Measurements from ENCODE around the gene PMEPA1.

The PMEPA1 gene

GRCh38 chr20:57707320-57707719 is 2.5 kb downstream of the PMEPA1 start:
- H3K4me2 ChIP-seq, result peak overlapping the region; percentile 81
- peaks cover 81% of the 10 kb centered on the region for H3K4me1 ChIP-seq
- H3K27me3 ChIP-seq, result no peaks in the 10 kb centered on the region
- peak overlapping the region; percentile 89 for H3K4me3 ChIP-seq
- peak overlapping the region; percentile 84 for H3K9ac ChIP-seq
- 0 out of 2 replicates have a peak, but pooled peaks cover 2% of the 10 kb centered on the region for H3K36me3 ChIP-seq
- TF ChIP-seq Cebpa-rat (IDR thresholded peaks at IDR 0.05), result no peak
- peak overlapping the region; percentile 87 for H3K27ac ChIP-seq
- no peaks in the 10 kb centered on the region for H3K9me3 ChIP-seq
- peaks cover 69% of the 10 kb centered on the region for H4K20me1 ChIP-seq

DNA sequence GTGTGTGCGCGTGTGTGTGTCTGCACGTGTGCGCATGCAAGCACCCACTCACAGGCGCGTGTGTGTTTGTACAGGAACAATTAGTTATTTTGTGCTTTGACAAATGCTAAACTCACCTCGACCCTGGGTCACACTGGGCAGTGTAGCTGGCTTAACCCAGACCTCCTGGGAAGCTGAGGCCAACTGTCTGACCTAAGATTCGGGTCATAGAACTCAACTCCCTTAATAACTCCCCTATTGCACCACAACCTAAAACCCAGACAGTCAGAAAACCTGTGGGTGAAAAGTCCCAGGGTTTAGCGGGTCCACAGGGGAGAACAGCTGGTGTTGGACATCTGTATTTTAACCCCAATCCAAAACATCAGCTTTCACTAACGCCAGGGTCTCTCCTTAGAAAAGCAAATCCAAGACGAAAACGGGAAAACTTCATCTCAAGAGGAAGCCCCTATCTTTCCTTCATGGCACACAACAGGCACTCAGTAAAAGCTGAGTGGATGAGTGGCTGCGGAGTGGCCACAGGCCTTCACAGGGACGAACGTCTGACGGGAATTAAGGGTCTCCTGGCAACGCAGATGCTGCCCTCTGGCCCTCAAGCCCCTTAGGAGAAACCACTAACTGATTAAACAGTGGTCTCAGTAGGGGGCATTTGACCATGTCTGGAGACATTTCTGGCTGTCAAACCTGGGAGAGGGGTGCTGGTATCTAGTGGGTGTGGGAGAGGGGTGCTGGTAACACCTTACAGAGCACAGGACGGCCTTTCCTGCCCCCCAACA is 4.5 kb downstream of the PMEPA1 start:
- peaks cover 8% of the 10 kb centered on the region; the same call in 1 of the 2 replicates for H3K36me3 ChIP-seq
- H3K9ac ChIP-seq, result peak overlapping the region; percentile 84
- H4K20me1 ChIP-seq, result peaks cover 89% of the 10 kb centered on the region

GRCh38 chr20:57704245-57704644 is 5.6 kb downstream of the PMEPA1 start:
- peak; percentile 86 for TF ChIP-seq Cebpa-rat (IDR thresholded peaks at IDR 0.05)
- no peaks in the 10 kb centered on the region for H3K27me3 ChIP-seq
- H3K36me3 ChIP-seq, result peaks cover 8% of the 10 kb centered on the region; the same call in 1 of the 2 replicates
- no peak overlapping the region for H3K4me3 ChIP-seq
- H3K9ac ChIP-seq, result peak overlapping the region; percentile 61; the same call in 1 of the 2 replicates
- H3K9me3 ChIP-seq, result no peaks in the 10 kb centered on the region
- H4K20me1 ChIP-seq, result peaks cover 100% of the 10 kb centered on the region
- H3K27ac ChIP-seq, result peak overlapping the region; percentile 70
- peaks cover 95% of the 10 kb centered on the region for H3K4me1 ChIP-seq
- H3K4me2 ChIP-seq, result peak overlapping the region; percentile 81

More for the DNA sequence above, 4.5 kb downstream of the PMEPA1 start:
- no peak for TF ChIP-seq Cebpa-rat (IDR thresholded peaks at IDR 0.05)
- peak overlapping the region; percentile 87 for H3K27ac ChIP-seq
- no peaks in the 10 kb centered on the region for H3K9me3 ChIP-seq
- peak overlapping the region; percentile 89; the same call in 1 of the 2 replicates for H3K4me3 ChIP-seq
- H3K4me2 ChIP-seq, result peak overlapping the region; percentile 81
- peaks cover 84% of the 10 kb centered on the region for H3K4me1 ChIP-seq
- no peaks in the 10 kb centered on the region for H3K27me3 ChIP-seq

GRCh38 chr20:57703013-57703412 is 6.8 kb downstream of the PMEPA1 start:
- Histone ChIP-seq H3K27ac (peak overlapping the region; percentile 70), H3K36me3 (peaks cover 8% of the 10 kb centered on the region; the same call in 1 of the 2 replicates), H4K20me1 (peaks cover 100% of the 10 kb centered on the region), H3K9me3 (no peaks in the 10 kb centered on the region), H3K27me3 (no peaks in the 10 kb centered on the region), H3K4me1 (peaks cover 100% of the 10 kb centered on the region), H3K4me3 (peak overlapping the region; percentile 38), H3K9ac (peak overlapping the region; percentile 61; the same call in 1 of the 2 replicates), H3K4me2 (peak overlapping the region; percentile 81)
- TF ChIP-seq Cebpa-rat (IDR thresholded peaks at IDR 0.05), result no peak

DNA sequence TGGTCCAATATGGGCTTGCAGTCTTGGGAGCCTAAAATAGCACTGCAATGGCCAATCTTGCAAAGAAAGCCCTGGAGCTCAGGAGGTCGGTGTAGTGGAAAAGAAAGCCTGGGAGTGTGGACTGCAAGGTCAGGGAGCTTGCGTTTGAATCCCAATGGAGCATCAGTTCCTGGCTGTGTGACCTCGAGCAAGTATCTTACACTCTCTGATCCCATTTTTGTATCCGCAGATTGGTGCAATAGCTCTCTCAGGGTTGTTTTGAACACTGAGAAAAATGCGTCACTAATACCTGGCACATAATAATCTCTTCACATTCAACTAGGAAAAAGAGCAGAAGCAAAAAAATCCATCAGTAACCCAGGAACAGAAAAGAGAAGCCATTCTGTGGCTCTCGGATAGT is 7.3 kb downstream of the PMEPA1 start:
- no peaks in the 10 kb centered on the region for H3K9me3 ChIP-seq
- peak overlapping the region; percentile 81 for H3K4me2 ChIP-seq
- H3K9ac ChIP-seq, result peak overlapping the region; percentile 61; the same call in 1 of the 2 replicates
- peaks cover 100% of the 10 kb centered on the region for H4K20me1 ChIP-seq
- peak overlapping the region; percentile 70 for H3K27ac ChIP-seq
- H3K4me3 ChIP-seq, result peak overlapping the region; percentile 38
- peaks cover 8% of the 10 kb centered on the region; the same call in 1 of the 2 replicates for H3K36me3 ChIP-seq
- no peak for TF ChIP-seq Cebpa-rat (IDR thresholded peaks at IDR 0.05)
- peaks cover 100% of the 10 kb centered on the region for H3K4me1 ChIP-seq
- H3K27me3 ChIP-seq, result no peaks in the 10 kb centered on the region

DNA sequence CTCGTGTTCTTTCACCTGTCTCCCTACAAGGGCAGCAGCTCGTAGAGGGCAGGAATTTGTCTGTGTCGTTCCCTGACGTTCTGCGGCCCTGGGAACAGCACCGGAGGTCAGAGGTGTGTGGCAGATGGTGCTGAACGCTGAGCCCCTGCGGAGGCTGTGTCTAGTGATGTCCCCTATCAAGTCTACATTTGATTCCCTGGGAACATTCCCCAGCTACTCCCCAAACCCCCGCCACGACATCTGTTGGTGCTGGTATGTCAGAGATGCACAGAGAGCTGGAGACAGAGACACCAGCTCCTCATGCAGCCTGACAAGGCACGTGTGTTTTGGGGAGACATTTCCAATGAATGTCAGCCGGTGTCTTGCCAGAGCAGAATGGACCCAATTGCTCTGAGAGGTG is 7.7 kb downstream of the PMEPA1 start:
- Histone ChIP-seq H3K9me3 (no peaks in the 10 kb centered on the region), H3K4me3 (peak overlapping the region; percentile 38; the same call in 1 of the 2 replicates), H3K4me2 (peak overlapping the region; percentile 81), H3K27me3 (no peaks in the 10 kb centered on the region), H4K20me1 (peaks cover 100% of the 10 kb centered on the region), H3K36me3 (peaks cover 8% of the 10 kb centered on the region; the same call in 1 of the 2 replicates), H3K4me1 (peaks cover 100% of the 10 kb centered on the region), H3K9ac (peak overlapping the region; percentile 61), H3K27ac (peak overlapping the region; percentile 70)
- TF ChIP-seq Cebpa-rat (IDR thresholded peaks at IDR 0.05), result no peak

- peaks cover 100% of the 10 kb centered on the region for H3K4me1 ChIP-seq
- TF ChIP-seq Cebpa-rat (IDR thresholded peaks at IDR 0.05), result no peak
These were observed 8.2 kb downstream of the PMEPA1 start for GRCh38 chr20:57701651-57702050.

DNA sequence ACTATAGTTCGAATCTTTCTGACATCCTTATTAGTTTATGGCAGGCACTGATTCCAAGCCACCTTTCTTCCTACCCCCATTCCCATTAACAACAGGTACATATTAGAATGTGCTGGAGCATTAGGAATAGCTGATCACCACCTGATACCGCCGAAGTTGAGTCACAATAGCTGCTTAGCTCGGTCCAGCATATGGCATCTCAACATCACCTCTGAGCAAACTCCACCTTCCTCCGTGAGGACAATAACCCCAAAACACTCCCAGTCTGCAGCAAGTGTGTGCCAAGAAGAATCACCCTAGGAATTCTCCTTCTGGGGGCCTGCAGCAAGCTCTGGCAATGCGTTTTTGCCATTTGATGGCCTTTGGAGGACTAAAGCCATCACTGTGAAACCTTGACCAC is 8.7 kb downstream of the PMEPA1 start:
- TF ChIP-seq Cebpa-rat (IDR thresholded peaks at IDR 0.05), result no peak

More at GRCh38 chr20:57701651-57702050, 8.2 kb downstream of the PMEPA1 start:
- Histone ChIP-seq H3K36me3 (peaks cover 8% of the 10 kb centered on the region; the same call in 1 of the 2 replicates), H3K9me3 (no peaks in the 10 kb centered on the region), H3K4me2 (peak overlapping the region; percentile 81), H4K20me1 (peaks cover 100% of the 10 kb centered on the region), H3K9ac (no peak overlapping the region; the same call in 1 of the 2 replicates), H3K27me3 (no peaks in the 10 kb centered on the region), H3K4me3 (no peak overlapping the region), H3K27ac (peak overlapping the region; percentile 70)

DNA sequence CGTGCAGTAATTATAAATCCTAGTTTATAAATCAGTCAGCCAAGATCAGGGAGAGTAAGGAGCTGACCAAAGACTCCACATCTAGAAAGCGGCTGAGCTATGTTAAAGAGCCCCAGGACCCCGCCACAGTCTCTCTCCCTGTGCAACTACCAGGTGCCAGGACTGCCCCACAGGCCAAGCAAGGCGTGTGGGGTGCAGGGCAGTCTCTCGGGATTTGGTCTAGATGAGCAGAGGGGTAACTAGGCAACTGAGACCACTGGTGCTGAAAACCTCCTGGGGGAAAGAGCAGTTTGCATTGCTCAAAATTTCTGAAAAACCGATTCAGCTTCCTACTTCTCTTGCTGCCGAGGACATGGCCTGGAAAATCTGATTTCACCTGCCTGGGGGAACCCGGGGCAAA is 10.4 kb downstream of the PMEPA1 start:
- Histone ChIP-seq H3K4me1 (peaks cover 100% of the 10 kb centered on the region), H3K36me3 (peaks cover 8% of the 10 kb centered on the region; the same call in 1 of the 2 replicates), H3K4me3 (peak overlapping the region; percentile 55), H3K27me3 (no peaks in the 10 kb centered on the region), H3K9me3 (no peaks in the 10 kb centered on the region), H3K9ac (peak overlapping the region; percentile 62), H4K20me1 (peaks cover 100% of the 10 kb centered on the region), H3K4me2 (peak overlapping the region; percentile 81), H3K27ac (peak overlapping the region; percentile 69)
- no peak for TF ChIP-seq Cebpa-rat (IDR thresholded peaks at IDR 0.05)

More for the DNA sequence above, 8.7 kb downstream of the PMEPA1 start:
- no peak overlapping the region for H3K9ac ChIP-seq
- peak overlapping the region; percentile 81 for H3K4me2 ChIP-seq
- peaks cover 8% of the 10 kb centered on the region; the same call in 1 of the 2 replicates for H3K36me3 ChIP-seq
- peaks cover 100% of the 10 kb centered on the region for H3K4me1 ChIP-seq
- H4K20me1 ChIP-seq, result peaks cover 100% of the 10 kb centered on the region
- H3K27me3 ChIP-seq, result no peaks in the 10 kb centered on the region
- no peak overlapping the region for H3K4me3 ChIP-seq
- H3K27ac ChIP-seq, result peak overlapping the region; percentile 70; the same call in 1 of the 2 replicates
- no peaks in the 10 kb centered on the region for H3K9me3 ChIP-seq

- Histone ChIP-seq H4K20me1 (peaks cover 100% of the 10 kb centered on the region), H3K9ac (no peak overlapping the region), H3K9me3 (no peaks in the 10 kb centered on the region), H3K4me1 (peaks cover 100% of the 10 kb centered on the region), H3K27me3 (no peaks in the 10 kb centered on the region), H3K4me3 (no peak overlapping the region; the same call in 1 of the 2 replicates), H3K36me3 (peaks cover 8% of the 10 kb centered on the region; the same call in 1 of the 2 replicates), H3K4me2 (peak overlapping the region; percentile 81), H3K27ac (no peak overlapping the region; the same call in 1 of the 2 replicates)
- no peak for TF ChIP-seq Cebpa-rat (IDR thresholded peaks at IDR 0.05)
These were observed 10.9 kb downstream of the PMEPA1 start for GRCh38 chr20:57698867-57699275.

Measured in BLaER1 (cell line).